ENCODE data around the gene AGBL4.
"Not testable (repeated sequence)": the region's sequence is repeated elsewhere in the genome, so short reads cannot be mapped to it uniquely, and the experiment has no call there.

The AGBL4 gene

DNA sequence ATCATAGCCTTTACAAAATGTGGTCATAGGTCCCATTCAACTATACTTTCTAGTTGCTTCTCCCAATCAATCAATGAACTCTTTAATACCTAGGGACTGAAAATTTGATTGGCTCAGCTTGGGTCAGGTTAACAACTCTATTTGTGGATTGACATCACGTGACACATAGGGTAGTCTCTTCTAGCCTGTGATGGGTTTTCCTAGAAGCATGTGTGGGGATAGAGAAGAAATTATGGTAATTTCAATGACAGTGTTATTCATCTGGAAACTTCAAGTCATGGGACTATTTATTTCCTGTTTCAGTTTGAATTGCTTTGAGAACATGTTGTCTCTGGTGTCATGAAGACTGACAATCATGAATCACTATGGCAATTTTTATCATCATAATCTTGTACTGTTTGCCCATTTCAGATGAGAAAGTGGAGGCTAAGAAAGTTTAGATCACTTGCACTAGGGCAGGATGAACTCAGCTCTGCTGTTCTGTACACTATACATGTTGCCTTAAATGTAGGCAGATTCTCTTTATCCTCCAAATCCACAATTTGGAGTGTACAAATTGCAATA is 717.2 kb downstream of the AGBL4 start:
- DNase-seq (ENCODE audit: low read depth) = no peak

DNA sequence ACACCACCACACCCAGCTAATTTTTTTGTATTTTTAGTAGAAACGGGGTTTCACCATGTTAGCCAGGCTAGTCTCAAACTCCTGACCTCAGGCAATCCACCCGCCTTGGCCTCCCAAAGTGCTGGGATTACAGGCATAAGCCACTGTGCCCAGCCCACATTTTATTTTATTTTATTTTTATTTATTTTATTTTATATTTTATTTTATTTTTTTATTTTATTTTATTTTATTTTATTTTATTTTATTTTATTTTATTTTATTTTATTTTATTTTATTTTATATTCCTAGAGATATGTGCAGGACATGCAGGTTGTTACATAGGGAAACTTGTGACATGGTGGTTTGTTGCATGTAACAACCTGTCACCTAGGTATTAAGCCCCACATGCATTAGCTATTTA is 721.4 kb downstream of the AGBL4 start:
- DNase-seq (ENCODE audit: low read depth) = not testable (repeated sequence)

- DNase-seq (ENCODE audit: low read depth) = no peak
These were observed 725.5 kb downstream of the AGBL4 start for GRCh38 chr1:49298304-49298703.

DNA sequence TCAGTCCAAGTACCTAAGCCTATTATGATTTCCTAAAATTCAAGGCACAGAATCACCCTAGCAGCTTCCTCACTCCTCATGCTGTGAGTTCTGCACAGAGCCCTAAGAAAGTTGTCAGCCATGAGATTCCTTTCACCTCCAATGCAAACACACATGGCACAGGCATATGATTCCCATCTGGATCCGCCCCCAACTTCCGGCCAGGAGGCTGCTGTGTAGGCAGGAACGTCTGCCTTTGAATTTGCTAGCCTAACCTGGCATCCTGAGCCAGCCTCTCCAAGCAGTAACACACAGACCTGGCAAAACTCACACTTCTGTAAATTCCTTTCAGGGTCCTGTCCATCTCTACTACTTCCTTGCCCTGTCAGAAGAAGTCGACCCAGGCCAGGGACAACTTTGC is 726.0 kb downstream of the AGBL4 start:
- DNase-seq (ENCODE audit: low read depth) = no peak

- no peak for DNase-seq (ENCODE audit: low read depth)
These were observed 729.2 kb downstream of the AGBL4 start for GRCh38 chr1:49294539-49294938.

- DNase-seq (ENCODE audit: low read depth) = no peak
These were observed 730.7 kb downstream of the AGBL4 start for GRCh38 chr1:49293016-49293415.

DNA sequence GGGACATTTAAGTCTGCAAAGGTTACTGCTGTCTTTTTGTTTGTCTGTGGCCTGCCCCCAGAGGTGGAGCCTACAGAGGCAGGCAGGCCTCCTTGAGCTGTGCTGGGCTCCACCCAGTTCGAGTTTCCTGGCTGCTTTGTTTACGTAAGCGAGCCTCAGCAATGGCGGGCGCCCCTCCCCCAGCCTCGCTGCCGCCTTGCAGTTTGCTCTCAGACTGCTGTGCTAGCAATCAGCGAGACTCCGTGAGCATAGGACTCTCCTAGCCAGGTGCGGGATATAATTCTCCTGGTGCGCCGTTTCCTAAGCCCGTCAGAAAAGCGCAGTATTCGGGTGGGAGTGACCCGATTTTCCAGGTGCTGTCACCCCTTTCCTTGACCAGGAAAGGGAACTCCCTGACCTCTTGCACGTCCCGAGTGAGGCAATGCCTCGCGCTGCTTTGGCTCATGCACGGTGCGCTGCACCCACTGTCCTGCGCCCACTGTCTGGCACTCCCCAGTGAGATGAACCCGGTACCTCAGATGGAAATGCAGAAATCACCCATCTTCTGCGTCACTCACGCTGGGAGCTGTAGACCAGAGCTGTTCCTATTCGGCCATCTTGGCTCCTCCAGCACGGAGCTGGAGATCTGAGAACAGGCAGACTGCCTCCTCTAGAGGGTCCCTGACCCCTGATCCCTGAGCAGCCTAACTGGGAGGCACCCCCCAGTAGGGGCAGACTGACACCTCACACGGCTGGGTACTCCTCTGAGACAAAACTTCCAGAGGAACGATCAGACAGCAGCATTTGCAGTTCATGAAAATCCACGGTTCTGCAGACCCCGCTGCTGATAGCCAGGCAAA is 766.3 kb downstream of the AGBL4 start:
- not testable (repeated sequence) for DNase-seq (ENCODE audit: low read depth)

DNA sequence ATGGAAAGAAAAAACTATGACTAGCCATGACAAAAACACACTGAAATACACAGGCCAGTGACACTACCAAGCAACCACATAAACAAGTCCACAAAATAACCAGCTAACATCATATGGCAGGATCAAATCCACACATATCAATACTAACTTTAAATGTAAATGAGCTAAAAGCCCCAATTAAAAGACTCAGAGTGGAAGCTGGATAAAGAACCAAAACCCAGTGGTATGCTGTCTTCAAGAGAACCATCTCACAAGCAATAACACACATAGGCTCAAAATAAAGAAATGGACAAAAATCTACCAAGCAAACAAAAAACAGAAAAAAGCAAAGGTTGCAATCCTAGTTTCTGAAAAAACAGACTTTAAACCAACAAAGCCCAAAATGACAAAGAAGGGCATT is 770.8 kb downstream of the AGBL4 start:
- no peak for DNase-seq (ENCODE audit: low read depth)

DNA sequence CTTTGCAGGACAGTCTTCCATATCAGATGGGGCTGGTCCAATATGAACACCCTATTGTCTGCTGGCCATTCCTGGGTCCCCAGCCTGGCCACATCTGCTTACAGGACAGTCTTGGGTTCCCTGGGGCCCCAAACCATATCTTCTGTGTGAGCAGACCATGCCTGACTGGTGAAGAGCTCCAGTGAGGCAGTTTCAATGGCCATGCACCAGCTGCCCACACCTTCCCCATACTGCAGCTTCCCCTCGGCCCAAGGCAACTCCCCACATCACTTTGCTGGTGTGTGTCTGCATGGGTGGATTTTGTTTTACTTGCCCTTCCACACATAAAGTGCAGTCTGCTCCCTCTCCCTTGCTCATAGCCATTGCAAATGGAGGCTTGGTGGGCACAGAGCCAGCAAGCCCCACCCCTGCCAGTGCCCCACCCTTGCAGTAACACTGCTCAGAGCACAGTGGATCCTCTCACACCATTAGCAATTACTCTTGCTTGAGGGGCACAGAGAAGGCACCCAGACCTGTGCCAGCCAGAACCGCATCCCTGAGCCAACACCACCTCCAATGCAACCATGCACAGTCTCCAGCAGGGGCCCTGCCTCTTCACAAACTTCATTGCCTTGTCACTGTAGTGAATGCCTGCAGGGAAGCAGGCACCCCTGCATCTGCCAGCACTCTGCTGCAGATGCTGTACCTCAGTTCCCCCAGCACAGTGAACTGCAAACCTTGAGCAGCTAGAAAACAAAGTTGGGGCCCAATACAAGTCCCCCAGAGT is 772.6 kb downstream of the AGBL4 start:
- DNase-seq (ENCODE audit: low read depth) = no peak

- DNase-seq (ENCODE audit: low read depth) = no peak
These were observed 783.0 kb downstream of the AGBL4 start for GRCh38 chr1:49240709-49241221.

- no peak for DNase-seq (ENCODE audit: low read depth)
These were observed 788.8 kb downstream of the AGBL4 start for GRCh38 chr1:49234988-49235387.

DNA sequence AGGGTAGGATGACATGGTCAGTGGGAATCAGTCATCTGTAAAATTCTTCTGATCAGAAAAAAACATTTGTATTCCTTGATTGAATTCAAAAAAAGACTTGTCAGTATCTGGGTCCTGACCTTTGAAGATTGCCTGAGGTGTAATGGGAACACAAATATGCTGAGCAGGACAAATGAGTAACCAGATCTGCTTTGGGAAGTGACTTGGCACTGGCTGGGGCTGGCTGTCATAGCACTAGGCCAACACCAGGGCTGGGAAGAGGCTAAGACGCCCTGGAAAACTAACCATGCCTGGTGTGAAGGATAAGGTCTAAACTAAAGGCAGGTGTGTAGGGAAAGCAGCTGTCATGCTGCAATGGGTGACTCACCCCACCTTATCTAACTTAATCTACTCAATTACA is 794.2 kb downstream of the AGBL4 start:
- DNase-seq (ENCODE audit: low read depth) = no peak

DNA sequence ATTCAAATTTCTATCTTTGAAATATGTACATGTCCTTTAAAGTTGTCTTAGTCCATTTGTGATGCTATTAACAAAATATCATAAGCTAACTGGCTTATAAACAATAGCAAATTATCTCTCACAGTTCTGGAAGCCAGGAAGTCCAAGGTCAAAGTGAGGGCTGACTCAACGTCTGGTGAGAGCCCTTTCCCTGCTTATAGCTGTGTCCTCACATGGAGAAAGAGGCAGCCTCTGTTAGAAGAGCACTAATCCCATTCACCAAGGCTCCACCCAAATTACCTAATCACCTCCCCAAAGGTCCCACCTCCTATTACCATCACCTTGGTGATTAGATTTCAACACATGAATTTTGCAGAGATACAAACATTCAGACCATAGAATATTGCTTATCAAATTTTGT is 797.0 kb downstream of the AGBL4 start:
- no peak for DNase-seq (ENCODE audit: low read depth)

- no peak for DNase-seq (ENCODE audit: low read depth)
These were observed 798.3 kb downstream of the AGBL4 start for GRCh38 chr1:49225464-49225863.

GRCh38 chr1:49213301-49213700 is 810.5 kb downstream of the AGBL4 start:
- no peak for DNase-seq (ENCODE audit: low read depth)

GRCh38 chr1:49208712-49209111 is 815.0 kb downstream of the AGBL4 start:
- no peak for DNase-seq (ENCODE audit: low read depth)

DNA sequence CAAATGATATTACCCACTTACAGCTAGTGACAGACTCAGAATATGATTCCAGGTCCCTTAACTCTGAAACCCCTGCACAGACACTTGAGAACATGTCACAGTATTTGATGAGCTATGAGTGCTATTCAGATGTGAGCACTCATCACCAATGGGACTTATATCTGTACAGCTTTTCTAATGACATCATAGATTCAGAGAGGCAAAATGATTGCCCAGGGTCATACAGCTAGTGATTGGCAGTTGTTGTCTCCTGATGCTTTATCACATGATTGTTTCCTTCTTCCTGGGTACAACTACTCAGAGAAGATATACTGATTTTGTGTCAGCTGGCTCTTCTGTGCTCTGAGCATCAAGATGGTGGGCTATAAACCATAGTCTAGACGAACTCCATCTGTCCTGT is 819.0 kb downstream of the AGBL4 start:
- no peak for DNase-seq (ENCODE audit: low read depth)

DNA sequence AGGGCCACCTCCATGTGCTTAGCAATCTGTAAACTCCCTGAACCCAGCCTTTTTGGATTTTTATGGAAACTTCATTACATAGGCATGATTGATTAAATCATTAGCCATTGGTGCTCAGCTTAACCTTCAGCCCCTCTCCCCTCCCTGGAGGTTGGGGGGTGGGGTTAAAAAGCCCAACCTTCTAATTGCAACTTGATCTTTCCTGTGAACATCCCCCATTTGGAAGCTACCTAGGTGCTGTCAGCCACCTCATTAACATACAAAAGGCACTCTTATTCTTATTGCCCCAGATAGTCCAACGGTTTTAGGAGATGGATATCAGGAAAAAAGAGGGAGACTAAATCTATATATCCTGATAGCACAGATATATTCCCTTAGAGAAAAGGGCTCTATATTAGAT is 823.0 kb downstream of the AGBL4 start:
- no peak for DNase-seq (ENCODE audit: low read depth)

DNA sequence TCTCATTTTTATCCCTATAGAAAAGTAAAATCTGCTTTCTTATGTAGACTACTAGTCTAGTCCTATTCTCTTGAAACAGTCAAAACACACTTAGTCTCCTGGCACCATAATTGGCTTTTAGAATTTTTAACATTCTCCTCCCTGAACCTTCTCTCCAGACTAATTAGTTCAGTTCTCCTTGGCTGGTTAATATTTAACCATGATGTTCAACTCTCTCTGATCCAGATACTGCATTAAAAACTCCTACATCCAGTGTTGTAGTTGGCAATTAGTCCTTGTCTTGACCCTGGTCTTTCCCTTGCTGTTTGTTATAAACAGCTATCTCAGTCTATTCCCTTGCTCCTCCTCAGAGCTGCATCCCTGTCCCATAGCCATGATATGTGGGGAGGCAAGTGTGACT is 824.2 kb downstream of the AGBL4 start:
- DNase-seq (ENCODE audit: low read depth) = no peak

DNA sequence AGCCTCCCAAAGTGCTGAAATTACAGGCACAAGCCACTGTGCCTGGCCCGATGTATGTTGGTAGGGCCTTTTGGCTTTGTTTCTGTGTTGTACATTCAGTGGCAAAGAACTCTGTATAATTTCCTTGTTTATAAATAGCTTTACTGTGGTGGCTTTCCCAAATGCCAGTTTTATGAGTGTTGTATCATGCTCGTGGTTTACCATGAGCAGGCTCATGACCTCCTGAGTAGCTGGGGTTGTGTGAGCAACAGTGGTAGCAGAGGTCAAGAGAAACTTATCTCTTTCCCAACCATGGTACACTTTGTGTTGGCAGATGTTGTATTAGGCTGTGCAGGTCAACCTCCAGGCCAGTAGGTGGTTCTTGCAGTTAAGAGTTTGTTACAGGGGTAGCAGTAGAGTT is 826.7 kb downstream of the AGBL4 start:
- no peak for DNase-seq (ENCODE audit: low read depth)

DNA sequence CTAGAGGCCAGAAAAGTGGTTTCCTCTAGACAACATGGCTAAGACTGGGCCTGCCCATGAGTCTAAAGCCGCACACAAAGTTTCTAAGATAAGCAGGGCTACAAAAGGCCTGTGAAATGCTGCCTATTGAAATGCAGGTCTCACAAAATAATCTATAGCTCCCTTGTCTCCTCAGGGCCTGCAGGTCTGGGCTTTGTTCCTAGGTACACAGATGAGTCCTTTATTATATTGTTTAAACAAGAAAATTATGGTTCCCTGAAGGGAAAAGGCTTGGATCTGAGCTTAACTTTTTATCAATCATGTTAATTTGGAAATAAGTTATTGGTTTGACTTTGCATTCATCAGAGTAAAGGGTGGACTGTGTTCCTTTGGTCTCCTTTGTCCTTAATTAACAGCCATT is 833.6 kb downstream of the AGBL4 start:
- no peak for DNase-seq (ENCODE audit: low read depth)

GRCh38 chr1:49187056-49187455 is 836.7 kb downstream of the AGBL4 start:
- DNase-seq (ENCODE audit: low read depth) = no peak

DNA sequence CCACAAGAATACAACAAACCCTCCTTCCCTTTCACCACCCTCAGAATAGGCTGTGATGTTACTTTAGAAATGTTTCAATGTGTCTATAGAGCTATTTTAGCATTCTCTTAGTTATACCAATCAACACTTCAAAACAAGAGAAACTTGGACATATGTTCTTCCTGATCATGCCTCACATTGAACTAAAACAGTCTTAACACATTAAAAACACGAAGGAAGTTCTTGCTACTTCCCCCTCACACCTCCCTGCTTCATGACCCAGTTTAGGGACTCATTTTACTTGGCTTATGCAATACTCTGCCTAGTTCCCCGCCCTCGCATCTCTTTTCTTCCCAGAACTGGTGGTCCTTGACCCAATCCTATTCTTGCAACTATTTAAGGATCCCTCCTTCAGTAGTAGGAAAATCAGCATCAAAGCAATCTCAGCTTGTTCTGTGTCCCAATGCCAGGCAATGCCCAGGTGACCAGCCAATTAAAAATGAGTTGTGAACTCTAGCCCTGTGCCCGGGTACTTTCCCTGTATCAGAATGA is 838.2 kb downstream of the AGBL4 start:
- DNase-seq (ENCODE audit: low read depth) = no peak

Data from stimulated activated CD8-positive, alpha-beta memory T cell treated with anti-CD3 and anti-CD28 coated beads, Interleukin-12 subunit alpha, Interleukin-12 subunit beta, amount 100 ng/mL, for 1 hour (primary cell).